Glutamatergic neuron (in vitro differentiated cells): ENCODE results near the gene HSD17B11. TPM values are rescaled to one million over a fixed set of nuclear protein-coding genes. Genes with fewer than 3 reads are reported as not detected.
"Not testable (repeated sequence)": the region's sequence is repeated elsewhere in the genome, so short reads cannot be mapped to it uniquely, and the experiment has no call there.

ENCODE experiments used
- DNase-seq: peaks from one replicate; pipeline ENCODE4 v3.0.0; 2022
- H3K27ac Mint-ChIP-seq: one replicate; pipeline ENCODE4 v1.8.0; 2020; ENCODE audit warnings: mild to moderate bottlenecking, mixed read lengths, inconsistent platforms; ENCODE audit not compliant: unreplicated experiment
- H3K27me3 Mint-ChIP-seq: one replicate; pipeline ENCODE4 v1.8.0; 2020; ENCODE audit warnings: mild to moderate bottlenecking, moderate library complexity, mixed read lengths, inconsistent platforms; ENCODE audit not compliant: unreplicated experiment
- H3K36me3 Mint-ChIP-seq: one replicate; pipeline ENCODE4 v1.8.0; 2020; ENCODE audit warnings: mild to moderate bottlenecking, mixed read lengths, inconsistent platforms; ENCODE audit not compliant: unreplicated experiment
- H3K4me1 Mint-ChIP-seq: one replicate; pipeline ENCODE4 v1.8.0; 2020; ENCODE audit warnings: mild to moderate bottlenecking, low read depth, mixed read lengths, inconsistent platforms; ENCODE audit not compliant: unreplicated experiment
- H3K4me3 Mint-ChIP-seq: one replicate; pipeline ENCODE4 v1.8.0; 2020; ENCODE audit warnings: mild to moderate bottlenecking, mixed read lengths, inconsistent platforms; ENCODE audit not compliant: unreplicated experiment
- H3K9me3 Mint-ChIP-seq: one replicate; pipeline ENCODE4 v1.8.0; 2020; ENCODE audit warnings: mild to moderate bottlenecking, moderate library complexity, mixed read lengths, inconsistent platforms; ENCODE audit not compliant: unreplicated experiment
- CTCF ChIP-seq: fragments of 200-600 bp; sonication (generic); IDR thresholded peaks from one replicate; pipeline ENCODE4 v1.5.0; 2021; ENCODE audit not compliant: partially characterized antibody, unreplicated experiment
- total RNA-seq: library from RNA; stranded (reverse); fragmentation: NEBNext Ultra II Directional; extraction: Animal tissue kit (Norgen Biotek cat#: 25700); gene quantifications from one replicate; pipeline ENCODE4 v1.2.1, GENCODE V29; 2021; ENCODE audit not compliant: unreplicated experiment

Gene HSD17B11
- total RNA-seq, 1 donor from 2014 or later, result 16.2 TPM

GRCh38 chr4:87322754-87323153 lies 68.2 kb downstream of the HSD17B11 start, which contains the start of gene HSD17B13:
HSD17B13 (minus strand) TSS chr4:87322882; CDS start chr4:87322841, 41 bp downstream.
- Mint-ChIP-seq H3K36me3 (no peaks in the 10 kb centered on the region), H3K27me3 (no peaks in the 10 kb centered on the region), H3K27ac (no peak within 1 kb of the TSS), H3K9me3 (no peaks in the 10 kb centered on the region), H3K4me3 (no peak within 1 kb of the TSS), H3K4me1 (no peaks in the 10 kb centered on the region)
- no peak for TF ChIP-seq CTCF
- DNase-seq, result no peak

GRCh38 chr4:87321888-87322287 lies 69.1 kb downstream of the HSD17B11 start:
- H3K27me3 Mint-ChIP-seq, result no peaks in the 10 kb centered on the region
- no peaks in the 10 kb centered on the region for H3K9me3 Mint-ChIP-seq
- no peak for TF ChIP-seq CTCF
- H3K27ac Mint-ChIP-seq, result no peak overlapping the region
- DNase-seq, result no peak
- no peaks in the 10 kb centered on the region for H3K36me3 Mint-ChIP-seq
- no peaks in the 10 kb centered on the region for H3K4me1 Mint-ChIP-seq
- H3K4me3 Mint-ChIP-seq, result no peak overlapping the region

- DNase-seq, result no peak
- no peak for TF ChIP-seq CTCF
- no peaks in the 10 kb centered on the region for H3K36me3 Mint-ChIP-seq
- H3K27me3 Mint-ChIP-seq, result no peaks in the 10 kb centered on the region
- H3K27ac Mint-ChIP-seq, result no peak overlapping the region
- no peak overlapping the region for H3K4me3 Mint-ChIP-seq
- H3K9me3 Mint-ChIP-seq, result no peaks in the 10 kb centered on the region
- H3K4me1 Mint-ChIP-seq, result peaks cover 3% of the 10 kb centered on the region
Observed at GRCh38 chr4:87317527-87317926, 73.5 kb downstream of the HSD17B11 start.

- peaks cover 3% of the 10 kb centered on the region for H3K4me1 Mint-ChIP-seq
- no peak overlapping the region for H3K27ac Mint-ChIP-seq
- TF ChIP-seq CTCF, result no peak
- DNase-seq, result no peak
- no peaks in the 10 kb centered on the region for H3K36me3 Mint-ChIP-seq
- H3K9me3 Mint-ChIP-seq, result no peaks in the 10 kb centered on the region
- H3K4me3 Mint-ChIP-seq, result no peak overlapping the region
- H3K27me3 Mint-ChIP-seq, result no peaks in the 10 kb centered on the region
Observed at GRCh38 chr4:87316961-87317360, 74.0 kb downstream of the HSD17B11 start.

GRCh38 chr4:87315000-87315399 lies 76.0 kb downstream of the HSD17B11 start:
- not testable (repeated sequence) for H3K36me3 Mint-ChIP-seq, H3K9me3 Mint-ChIP-seq, H3K4me3 Mint-ChIP-seq, H3K27me3 Mint-ChIP-seq, H3K4me1 Mint-ChIP-seq, DNase-seq, H3K27ac Mint-ChIP-seq

- no peak overlapping the region for H3K4me3 Mint-ChIP-seq
- no peaks in the 10 kb centered on the region for H3K9me3 Mint-ChIP-seq
- no peak overlapping the region for H3K27ac Mint-ChIP-seq
- DNase-seq, result no peak
- H3K27me3 Mint-ChIP-seq, result no peaks in the 10 kb centered on the region
- TF ChIP-seq CTCF, result no peak
- no peaks in the 10 kb centered on the region for H3K36me3 Mint-ChIP-seq
- H3K4me1 Mint-ChIP-seq, result peaks cover 3% of the 10 kb centered on the region
Observed at GRCh38 chr4:87313756-87314155, 77.2 kb downstream of the HSD17B11 start.
